PC-9 (cell line): ENCODE measurements around the gene ERCC2.

ENCODE experiments used
- EZH2 ChIP-seq: fragments of 200-600 bp; sonication (generic); IDR thresholded peaks from 2 replicates; pipeline ENCODE4 v1.8.0; 2017; ENCODE audit warnings: antibody characterized with exemption, low read depth
- TF ChIP-seq, protein P1 (sequence below): fragments of 200-600 bp; sonication (generic); conservative IDR thresholded peaks from 2 replicates; pipeline ENCODE4 v1.6.1; 2017; ENCODE audit warnings: mixed run types, antibody characterized with exemption, mild to moderate bottlenecking, moderate library complexity

DNA sequence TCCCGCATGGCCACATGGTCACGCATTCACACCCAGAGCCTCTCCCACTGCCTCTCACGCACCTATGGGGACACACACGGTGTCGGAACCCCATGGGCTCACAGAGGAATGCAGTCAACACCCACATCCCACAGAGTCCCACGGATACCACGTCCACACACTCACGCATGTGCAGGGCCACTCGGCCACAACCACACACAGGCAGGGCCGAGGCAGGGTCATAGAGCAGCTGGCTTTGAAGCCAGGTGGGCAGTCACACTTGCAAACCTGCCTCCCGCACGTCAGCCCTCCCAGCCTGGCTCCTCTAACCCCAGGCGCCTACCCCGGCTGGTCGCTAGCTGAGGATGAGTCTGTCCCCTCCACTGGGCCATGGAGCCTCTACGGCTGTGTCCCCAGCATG, 8.1 kb downstream of the ERCC2 start:
- TF ChIP-seq, protein P1, sequence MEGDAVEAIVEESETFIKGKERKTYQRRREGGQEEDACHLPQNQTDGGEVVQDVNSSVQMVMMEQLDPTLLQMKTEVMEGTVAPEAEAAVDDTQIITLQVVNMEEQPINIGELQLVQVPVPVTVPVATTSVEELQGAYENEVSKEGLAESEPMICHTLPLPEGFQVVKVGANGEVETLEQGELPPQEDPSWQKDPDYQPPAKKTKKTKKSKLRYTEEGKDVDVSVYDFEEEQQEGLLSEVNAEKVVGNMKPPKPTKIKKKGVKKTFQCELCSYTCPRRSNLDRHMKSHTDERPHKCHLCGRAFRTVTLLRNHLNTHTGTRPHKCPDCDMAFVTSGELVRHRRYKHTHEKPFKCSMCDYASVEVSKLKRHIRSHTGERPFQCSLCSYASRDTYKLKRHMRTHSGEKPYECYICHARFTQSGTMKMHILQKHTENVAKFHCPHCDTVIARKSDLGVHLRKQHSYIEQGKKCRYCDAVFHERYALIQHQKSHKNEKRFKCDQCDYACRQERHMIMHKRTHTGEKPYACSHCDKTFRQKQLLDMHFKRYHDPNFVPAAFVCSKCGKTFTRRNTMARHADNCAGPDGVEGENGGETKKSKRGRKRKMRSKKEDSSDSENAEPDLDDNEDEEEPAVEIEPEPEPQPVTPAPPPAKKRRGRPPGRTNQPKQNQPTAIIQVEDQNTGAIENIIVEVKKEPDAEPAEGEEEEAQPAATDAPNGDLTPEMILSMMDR: no peak
- TF ChIP-seq EZH2: no peak
